Left lung (tissue), 10 donors: ENCODE data around the gene MBTPS1. TPM values are rescaled to one million over a fixed set of nuclear protein-coding genes. Genes with fewer than 3 reads are reported as not detected.

Experiments
- ATAC-seq: fragments of 200-7000 bp; cut with Tn5 transposase; one replicate; pipeline ENCODE4 v1.9.1; 2020; ENCODE audit warnings: moderate library complexity
- DNase-seq, 4 donors: peaks; one replicate each; pipeline ENCODE4 v3.0.0-alpha.2; 2013 to 2020
- H3K27ac ChIP-seq, 2 donors: fragments of 200-600 bp; sonication (generic) in 1 of 2; one replicate each; pipeline versions ENCODE4 v1.5.0 to v1.8.0; 2020 to 2021
- H3K27me3 ChIP-seq, 2 donors: fragments of 200-600 bp; sonication (generic) in 1 of 2; one replicate each; pipeline versions ENCODE4 v1.5.0 to v1.8.0; 2020 to 2021
- H3K36me3 ChIP-seq, 2 donors: fragments of 200-600 bp; sonication (generic) in 1 of 2; one replicate each; pipeline versions ENCODE4 v1.5.0 to v1.8.0; 2020 to 2021
- H3K4me1 ChIP-seq, 2 donors: fragments of 200-600 bp; one replicate each; pipeline ENCODE4 v1.8.0; 2021
- H3K4me3 ChIP-seq, 2 donors: fragments of 200-600 bp; sonication (generic) in 1 of 2; one replicate each; pipeline versions ENCODE4 v1.5.0 to v1.8.0; 2020 to 2021; ENCODE audit warnings: mild to moderate bottlenecking in 1 of 2
- H3K9me3 ChIP-seq, 2 donors: fragments of 200-600 bp; sonication (generic) in 1 of 2; one replicate each; pipeline versions ENCODE4 v1.5.0 to v1.8.0; 2020 to 2021
- CTCF ChIP-seq, 2 donors: fragments of 200-600 bp; sonication (generic) in 1 of 2; IDR thresholded peaks; one replicate each; pipeline versions ENCODE4 v1.5.0 to v1.8.0; 2021; ENCODE audit warnings: antibody characterized with exemption in 2 of 2
- intact Hi-C, 2 donors: fragments of 100-400 bp; cut with DNase I; formaldehyde crosslinking; loops; one replicate each; pipeline versions ENCODE4 v1.11.2 to v1.14.2; 2022
- polyA plus RNA-seq, 6 donors: library from polyadenylated mRNA; unstranded; fragments of 120-200 nt; gene quantifications; one replicate each; pipeline ENCODE4 v1.2.1, GENCODE V29; 2013; ENCODE audit not compliant: insufficient read length in 6 of 6
- total RNA-seq, 2 donors: library from RNA; stranded (reverse); fragmentation: NEBNext Ultra II Directional; extraction: Animal tissue kit (Norgen Biotek cat#: 25700); gene quantifications; one replicate each; pipeline ENCODE4 v1.2.1, GENCODE V29; 2021
- donor health status: DM: no; HTN: yes; CAD: no.
- donor health status: DM: no; HTN: no; CAD: no.

The MBTPS1 gene
- total and polyA plus RNA-seq, 8 donors: 86.4 to 121 (median 116) TPM

DNA sequence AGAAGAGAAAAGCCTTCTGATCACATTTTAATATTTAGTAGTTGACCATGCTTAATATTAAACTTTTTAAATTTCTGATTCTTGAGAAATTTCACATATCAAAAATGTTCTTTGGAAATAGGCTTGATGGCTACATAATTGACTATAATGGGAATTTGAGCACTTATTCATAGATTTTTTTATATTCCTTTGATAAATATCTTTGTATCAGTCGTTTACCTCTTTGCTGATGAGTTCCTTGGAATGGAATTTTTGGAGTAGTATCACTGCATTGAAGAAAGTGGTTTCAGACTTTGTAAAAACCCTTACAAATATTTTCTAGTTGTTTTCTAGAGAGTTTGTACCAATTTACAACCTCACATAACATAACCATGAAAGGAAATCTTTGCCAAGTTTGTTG, 43.1 kb upstream of the MBTPS1 start:
- no peaks in the 10 kb centered on the region for H3K9me3 ChIP-seq
- H3K4me3 ChIP-seq: no peak overlapping the region
- ATAC-seq: no peak
- TF ChIP-seq CTCF (IDR thresholded peaks at IDR 0.05): no peak
- intact Hi-C loops: no loop called here
- no peaks in the 10 kb centered on the region for H3K36me3 ChIP-seq
- peaks cover 0 to 46% of the 10 kb centered on the region in 2 donors for H3K27me3 ChIP-seq
- no peak for DNase-seq
- no peaks in the 10 kb centered on the region for H3K4me1 ChIP-seq
- no peak overlapping the region for H3K27ac ChIP-seq

- ATAC-seq (no peak), DNase-seq (no peak)
- intact Hi-C loops: no loop called here
- TF ChIP-seq CTCF (IDR thresholded peaks at IDR 0.05): no peak
- Histone ChIP-seq H3K36me3 (no peaks in the 10 kb centered on the region), H3K27ac (no peak overlapping the region), H3K9me3 (no peaks in the 10 kb centered on the region), H3K4me1 (no peaks in the 10 kb centered on the region), H3K4me3 (no peak overlapping the region), H3K27me3 (peaks cover 0 to 46% of the 10 kb centered on the region in 2 donors)
These were observed 42.3 kb upstream of the MBTPS1 start for GRCh38 chr16:84159007-84159406.

- H3K4me3 ChIP-seq: no peak overlapping the region
- no peaks in the 10 kb centered on the region for H3K9me3 ChIP-seq
- intact Hi-C loops: no loop called here
- H3K27ac ChIP-seq: no peak overlapping the region
- no peak for TF ChIP-seq CTCF (IDR thresholded peaks at IDR 0.05)
- ATAC-seq (no peak), DNase-seq (no peak)
- no peaks in the 10 kb centered on the region for H3K4me1 ChIP-seq
- peaks cover 0 to 37% of the 10 kb centered on the region in 2 donors for H3K27me3 ChIP-seq
- H3K36me3 ChIP-seq: no peaks in the 10 kb centered on the region
These were observed 39.6 kb upstream of the MBTPS1 start for GRCh38 chr16:84156342-84156784.

GRCh38 chr16:84155771-84156170, 39.0 kb upstream of the MBTPS1 start:
- H3K36me3 ChIP-seq: no peaks in the 10 kb centered on the region
- no peaks in the 10 kb centered on the region for H3K9me3 ChIP-seq
- no peak for TF ChIP-seq CTCF (IDR thresholded peaks at IDR 0.05)
- H3K4me3 ChIP-seq: no peak overlapping the region
- no peak for DNase-seq
- no peaks in the 10 kb centered on the region for H3K4me1 ChIP-seq
- no peak overlapping the region for H3K27ac ChIP-seq
- intact Hi-C loops: no loop called here
- H3K27me3 ChIP-seq: peaks cover 0 to 31% of the 10 kb centered on the region in 2 donors
- ATAC-seq: no peak

DNA sequence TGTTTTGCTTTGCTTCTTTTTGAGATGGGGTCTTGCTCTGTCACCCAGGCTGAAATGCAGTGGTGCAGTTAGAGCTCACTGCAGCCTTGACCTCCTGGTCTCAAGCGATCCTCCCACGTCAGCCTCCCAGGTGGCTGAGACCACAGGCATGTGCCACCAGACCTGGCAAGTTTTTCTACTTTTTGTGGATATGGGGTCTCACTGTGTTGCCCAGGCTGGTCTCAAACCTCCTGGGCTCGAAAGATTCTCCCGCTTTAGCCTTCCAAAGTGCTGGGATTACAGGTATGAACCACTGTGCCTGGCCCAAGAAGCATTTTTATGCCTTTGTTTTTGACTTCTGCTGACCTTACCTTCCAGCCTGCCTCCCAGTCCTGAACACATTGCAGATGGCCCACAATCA, 38.5 kb upstream of the MBTPS1 start:
- no peak for DNase-seq
- intact Hi-C loops: no loop called here
- H3K4me1 ChIP-seq: no peaks in the 10 kb centered on the region
- no peaks in the 10 kb centered on the region for H3K9me3 ChIP-seq
- no peak overlapping the region for H3K4me3 ChIP-seq
- no peaks in the 10 kb centered on the region for H3K36me3 ChIP-seq
- TF ChIP-seq CTCF (IDR thresholded peaks at IDR 0.05): no peak
- H3K27ac ChIP-seq: no peak overlapping the region
- no peak for ATAC-seq
- peaks cover 0 to 27% of the 10 kb centered on the region in 2 donors for H3K27me3 ChIP-seq
